NCI-H69 (cell line): ENCODE data around the gene UBN1.

Experiments
- DNase-seq: peaks from one replicate; lab custom pipeline; 2025; lab: John Stamatoyannopoulos, UW

UBN1 gene

GRCh38 chr16:4862639-4863038 is 15.4 kb downstream of the UBN1 start:
- DNase-seq = no peak

GRCh38 chr16:4864728-4865127 is 17.4 kb downstream of the UBN1 start:
- DNase-seq = no peak

DNA sequence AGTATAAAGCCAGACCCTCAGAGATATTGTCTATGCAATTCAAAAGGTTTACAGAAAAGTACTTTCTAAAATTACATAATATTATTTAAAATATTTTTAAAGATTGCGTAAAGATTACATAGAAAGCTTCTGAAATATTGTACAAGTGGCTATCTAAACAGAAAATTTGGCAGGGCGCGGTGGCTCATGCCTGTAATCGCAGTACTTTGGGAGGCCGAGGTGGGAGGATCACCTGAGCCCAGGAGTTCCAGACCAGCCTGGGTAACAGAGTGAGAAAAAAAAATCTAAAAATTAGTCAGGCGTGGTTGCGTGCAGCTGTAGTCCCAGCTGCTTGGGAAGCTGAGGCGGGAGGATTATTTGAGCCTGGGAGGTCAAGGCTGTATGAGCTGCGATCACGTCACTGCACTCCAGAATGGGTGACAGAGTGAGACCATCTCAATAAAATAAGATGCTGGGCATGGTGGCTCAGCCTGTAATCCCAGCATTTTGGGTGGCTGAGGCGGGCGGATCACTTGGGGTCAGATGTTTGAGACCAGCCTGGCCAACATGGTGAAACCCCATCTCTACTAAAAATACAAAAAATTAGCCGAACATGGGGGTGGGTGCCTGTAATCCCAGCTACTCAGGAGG is 18.1 kb downstream of the UBN1 start:
- no peak for DNase-seq

GRCh38 chr16:4866586-4866985 is 19.3 kb downstream of the UBN1 start:
- DNase-seq = no peak

GRCh38 chr16:4868026-4868425 is 20.7 kb downstream of the UBN1 start:
- no peak for DNase-seq

DNA sequence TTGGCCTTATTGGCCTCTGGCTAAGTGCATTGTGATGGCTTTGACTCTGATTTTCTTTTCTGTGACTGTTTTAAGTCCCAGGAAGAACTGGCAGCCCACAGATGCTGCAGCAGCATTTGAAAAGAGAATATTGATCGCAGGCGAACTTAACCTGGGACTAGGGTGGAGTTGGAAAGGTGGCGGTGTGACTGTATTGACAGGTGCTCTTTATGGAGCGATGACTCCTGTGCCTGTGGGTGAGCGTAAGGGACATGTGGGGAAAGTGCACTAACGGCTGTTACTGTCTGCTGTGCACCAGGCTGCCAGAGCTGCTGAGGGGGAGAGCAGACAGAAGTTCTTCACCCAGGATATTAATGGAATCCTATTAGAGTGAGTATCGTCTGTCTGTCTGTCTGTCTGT is 21.3 kb downstream of the UBN1 start:
- DNase-seq = no peak

DNA sequence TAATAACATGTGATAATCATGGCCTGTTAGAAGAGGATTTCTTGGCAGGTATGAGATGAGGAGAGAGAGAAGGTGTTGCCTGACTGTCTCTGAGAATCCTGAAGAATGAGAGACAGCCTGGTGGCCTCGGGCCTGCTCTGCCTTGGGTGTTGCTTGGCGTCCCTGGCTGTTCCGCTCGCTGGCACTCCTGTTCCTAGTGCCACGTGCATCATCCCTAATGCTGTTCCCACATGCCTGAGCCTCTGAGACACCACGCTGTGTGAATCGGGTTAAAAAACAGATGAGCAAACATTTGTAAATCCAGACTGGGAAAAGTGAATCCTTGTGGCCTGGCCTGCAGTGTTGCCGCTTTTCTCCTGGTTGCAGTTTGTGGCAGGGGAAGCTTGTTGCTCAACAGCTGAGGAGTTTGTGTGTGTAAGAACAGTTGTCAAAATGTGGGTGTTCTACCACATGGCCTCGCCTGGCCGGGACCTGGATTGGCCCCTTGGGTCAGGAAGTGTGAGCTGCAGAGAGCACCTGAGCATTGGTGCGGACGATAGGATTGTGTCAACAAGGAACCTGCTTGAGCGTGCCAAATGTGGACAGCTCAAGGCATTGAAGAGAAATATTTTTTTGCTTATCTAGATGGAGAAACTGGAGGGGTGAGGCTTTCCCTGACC is 22.0 kb downstream of the UBN1 start:
- no peak for DNase-seq

DNA sequence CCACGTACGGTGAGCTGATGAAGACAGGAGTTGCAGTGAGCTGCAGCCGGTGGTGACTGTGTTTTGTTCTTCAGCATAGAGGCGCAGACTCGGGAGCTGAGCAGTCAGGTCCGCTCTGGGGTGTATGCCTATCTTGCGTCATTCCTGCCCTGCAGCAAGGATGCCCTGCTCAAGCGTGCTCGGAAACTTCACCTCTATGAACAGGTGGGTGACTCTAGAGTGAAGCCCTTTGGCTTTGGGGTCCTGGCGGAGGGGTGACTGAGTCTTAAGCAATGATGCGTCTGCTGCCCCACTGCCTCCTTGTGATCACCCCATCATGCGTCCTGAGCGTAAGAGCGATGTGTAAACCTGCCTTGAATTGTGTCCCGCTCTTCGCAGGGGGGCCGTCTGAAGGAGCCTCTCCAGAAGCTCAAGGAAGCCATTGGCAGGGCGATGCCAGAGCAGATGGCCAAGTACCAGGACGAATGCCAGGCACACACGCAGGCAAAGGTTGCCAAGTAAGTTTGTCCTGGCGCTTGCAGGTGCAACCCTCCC is 22.9 kb downstream of the UBN1 start:
- no peak for DNase-seq

GRCh38 chr16:4871071-4871470 is 23.8 kb downstream of the UBN1 start:
- no peak for DNase-seq

- DNase-seq = no peak
These were observed 25.8 kb downstream of the UBN1 start for GRCh38 chr16:4873091-4873490.

GRCh38 chr16:4874666-4875065 is 27.4 kb downstream of the UBN1 start:
- no peak for DNase-seq

DNA sequence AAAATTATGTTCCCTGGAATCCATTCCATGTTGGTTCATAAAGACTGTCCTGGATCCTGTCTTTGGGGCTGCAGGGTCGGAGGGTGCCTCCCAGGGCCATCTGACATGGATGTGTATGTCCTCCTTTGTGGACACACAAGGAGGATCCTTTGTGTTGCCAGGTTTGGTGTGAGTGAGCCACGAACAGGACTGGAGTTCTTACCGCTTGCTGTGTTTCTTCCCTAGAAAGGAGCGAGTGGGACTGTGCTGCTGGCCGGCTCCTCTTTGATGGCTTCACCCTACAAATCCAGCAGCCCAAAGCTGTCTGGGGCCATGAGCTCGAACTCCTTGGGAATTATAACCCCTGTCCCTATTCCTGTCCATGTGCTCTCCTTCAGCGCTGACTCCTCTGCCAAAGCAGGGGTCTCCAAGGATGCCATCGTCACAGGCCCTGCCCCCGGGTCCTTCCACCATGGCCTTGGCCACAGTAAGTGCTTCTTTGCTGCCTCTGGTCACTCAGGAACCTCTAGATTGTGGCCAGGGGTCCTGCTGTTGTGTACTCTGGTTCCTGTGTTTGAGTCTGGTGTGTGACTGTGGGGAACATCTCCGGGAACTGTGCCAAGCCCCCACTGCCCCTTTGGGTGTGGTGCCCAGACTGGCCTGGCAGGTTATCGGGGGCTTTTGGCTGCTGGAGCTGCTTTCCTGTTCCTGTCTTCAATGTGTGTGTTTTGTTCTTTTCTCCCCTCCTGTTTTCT is 29.5 kb downstream of the UBN1 start:
- no peak for DNase-seq

DNA sequence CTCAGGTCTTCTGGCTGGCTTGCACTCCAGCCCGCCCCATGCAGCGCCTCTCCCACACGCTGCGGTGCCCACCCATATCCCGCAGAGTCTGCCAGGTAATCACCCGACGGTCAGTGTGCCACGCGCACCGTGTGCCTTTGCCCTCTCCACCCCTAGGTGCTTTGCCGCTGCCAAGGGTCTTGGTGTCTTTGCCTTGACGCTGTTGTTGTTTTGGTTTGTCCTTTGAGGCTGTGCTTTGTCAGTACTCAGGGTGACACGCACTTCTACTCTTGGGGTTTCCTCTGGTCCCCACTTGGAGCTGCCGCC is 30.1 kb downstream of the UBN1 start:
- DNase-seq = no peak

DNA sequence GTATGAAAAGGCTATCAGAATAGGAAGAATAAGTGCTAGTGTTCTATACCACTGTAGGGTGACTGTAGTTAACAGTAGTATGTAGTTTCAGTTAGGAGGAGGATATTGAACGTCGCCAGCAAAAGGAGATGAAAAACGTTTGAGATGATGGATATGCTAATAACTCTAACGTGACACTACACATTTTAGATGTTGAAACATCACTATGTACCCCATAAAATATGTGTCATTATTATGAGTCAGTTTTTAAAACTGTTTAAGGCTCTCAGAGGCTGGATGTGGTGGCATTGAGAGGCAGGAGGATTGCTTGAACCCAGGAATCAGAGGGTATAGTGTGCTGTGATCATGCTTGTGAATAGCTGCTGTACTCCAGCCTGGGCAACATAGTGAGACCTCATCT is 31.8 kb downstream of the UBN1 start:
- DNase-seq = no peak

DNA sequence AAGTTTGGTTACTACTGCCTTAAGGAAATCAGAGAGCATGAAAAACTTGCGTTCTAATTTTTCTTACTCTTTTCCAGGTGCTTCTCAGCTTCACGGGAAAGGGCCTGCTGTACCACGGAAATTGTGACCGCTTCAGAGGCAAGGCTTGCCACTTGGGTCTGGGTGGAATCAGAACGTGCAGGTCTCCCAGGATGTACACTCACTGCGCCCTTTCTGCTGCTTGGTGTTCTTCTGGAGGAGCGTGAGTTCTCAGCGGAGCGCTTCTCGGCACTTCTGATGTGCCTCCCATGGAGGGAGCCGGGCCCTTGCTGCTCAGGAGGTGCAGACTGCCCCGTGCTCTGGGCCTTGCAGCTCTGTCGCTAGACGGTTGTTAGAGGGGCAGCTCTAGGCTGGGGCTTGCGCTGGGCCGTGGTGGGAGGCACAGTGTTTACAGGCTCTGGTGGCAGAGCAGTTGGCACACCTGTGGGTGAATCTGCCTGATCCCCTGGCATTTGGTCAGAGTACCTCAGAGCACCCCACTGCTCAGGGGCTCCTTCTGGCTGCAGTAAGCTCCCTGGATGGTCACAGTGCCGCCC is 32.8 kb downstream of the UBN1 start:
- DNase-seq = no peak

- DNase-seq = peak; percentile 15
These were observed 34.8 kb downstream of the UBN1 start for GRCh38 chr16:4882000-4882632.

DNA sequence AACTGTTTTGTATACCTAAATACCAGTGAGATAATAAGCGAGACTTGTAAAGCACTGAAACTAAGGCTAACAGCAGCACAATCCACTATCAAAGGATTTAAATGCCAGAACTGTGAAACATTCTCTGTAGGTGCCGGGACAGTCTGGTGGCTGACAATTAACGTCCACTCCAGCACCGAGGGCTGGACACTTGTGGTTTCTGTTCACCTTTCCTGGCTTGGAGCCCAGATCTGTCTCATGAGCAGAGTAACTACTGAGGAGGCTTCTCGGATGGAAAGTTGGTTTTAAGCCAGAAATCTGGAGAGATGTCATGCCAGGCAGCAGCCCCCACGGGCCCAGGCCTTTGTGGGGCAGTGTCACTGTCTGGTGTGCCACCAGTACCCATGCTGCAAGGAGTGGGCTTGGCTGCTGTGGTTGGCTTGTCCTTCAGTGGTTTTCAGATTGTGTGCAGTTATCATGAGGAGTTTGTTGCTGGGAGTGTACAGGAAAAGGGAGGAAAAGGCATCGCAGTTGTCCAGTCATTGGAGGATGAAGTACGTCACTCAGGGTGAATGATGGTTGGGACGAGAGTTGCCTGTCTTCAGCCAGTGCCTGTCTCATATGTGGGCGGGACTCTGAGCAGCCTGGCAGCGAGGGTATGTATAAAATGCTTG is 35.5 kb downstream of the UBN1 start:
- DNase-seq = peak; percentile 30

DNA sequence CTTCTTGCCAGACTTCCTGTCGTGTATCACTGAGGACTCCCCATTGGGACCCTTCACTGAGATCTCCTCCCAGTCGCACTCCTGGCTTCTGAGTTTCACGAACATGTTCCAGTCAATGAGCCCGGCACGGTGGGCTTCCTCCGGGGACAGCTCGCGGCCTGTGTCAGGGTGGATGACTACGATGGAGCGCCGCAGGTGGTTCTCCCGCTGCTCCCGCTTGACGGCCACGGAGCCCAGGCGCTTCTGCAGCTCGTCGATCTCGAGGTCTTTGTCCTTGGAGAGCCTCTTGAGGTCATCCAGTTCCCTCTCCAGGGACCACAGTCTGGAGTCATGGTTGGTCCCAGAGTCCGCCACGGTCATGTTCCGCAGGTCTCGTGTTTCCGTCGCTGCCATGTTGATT is 36.2 kb downstream of the UBN1 start:
- DNase-seq = no peak

GRCh38 chr16:4884209-4884608 is 36.9 kb downstream of the UBN1 start:
- no peak for DNase-seq

DNA sequence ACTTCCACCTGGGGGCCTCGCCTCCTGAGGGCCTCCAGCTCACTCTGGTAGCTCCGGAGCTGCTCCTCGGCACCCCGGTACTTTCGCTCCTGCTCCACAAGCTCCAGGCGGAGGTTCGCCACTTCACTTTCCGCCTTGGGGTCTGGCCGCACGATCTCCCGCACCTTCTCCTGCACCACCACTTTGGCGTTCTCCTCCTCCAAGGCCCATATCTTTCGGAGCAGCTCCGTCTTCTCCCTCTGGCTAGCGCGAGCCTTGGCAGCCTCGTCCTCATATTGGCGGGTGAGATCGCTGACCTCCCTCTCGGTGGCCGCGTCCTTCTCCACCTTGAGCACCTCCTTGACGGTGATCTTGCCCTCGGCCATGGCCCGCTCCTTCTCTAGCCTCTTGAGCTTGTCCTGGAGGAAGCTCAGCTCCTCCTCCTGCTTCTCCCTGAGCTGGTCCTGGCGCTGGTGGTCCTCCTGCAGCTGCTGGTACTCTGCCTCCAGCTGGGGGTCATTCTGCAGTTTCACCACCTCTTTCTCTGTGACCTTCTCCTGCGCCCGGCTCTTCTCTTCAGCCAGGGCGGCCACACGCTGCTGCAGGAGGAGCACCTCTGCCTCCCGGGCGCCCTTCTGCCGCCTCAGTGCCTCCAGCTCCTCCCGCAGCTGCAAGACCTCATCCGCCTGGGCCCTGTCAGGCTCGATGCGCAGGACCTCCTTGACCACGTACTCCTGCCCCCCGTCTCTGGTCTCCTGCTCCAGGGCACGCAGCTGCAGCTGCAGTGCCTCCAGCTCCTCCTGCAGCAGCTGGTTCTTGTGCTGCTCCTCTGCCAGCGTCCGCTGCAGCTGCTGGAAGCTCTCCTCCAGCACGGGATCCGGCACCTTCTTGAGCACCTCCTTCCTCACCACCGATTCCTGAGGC is 37.9 kb downstream of the UBN1 start:
- no peak for DNase-seq

DNA sequence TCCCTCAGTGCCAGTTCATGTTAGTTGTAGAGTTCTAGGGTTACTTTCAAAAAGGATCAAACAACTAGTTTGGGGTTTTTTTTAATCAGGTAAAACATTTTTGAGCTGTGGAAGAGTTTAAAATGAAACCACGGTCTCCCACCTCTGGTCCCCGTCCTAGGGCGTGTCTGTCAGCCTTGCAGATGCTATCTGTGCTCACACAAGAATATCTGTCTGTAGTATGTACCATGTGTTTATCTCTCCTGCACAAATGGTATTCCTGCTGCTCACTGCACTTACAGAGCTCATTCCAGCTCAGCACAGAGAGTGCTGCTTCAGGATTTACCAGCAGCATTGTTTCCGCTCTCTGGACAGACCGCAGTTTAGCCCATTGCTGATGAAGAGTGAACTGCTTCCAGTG is 38.9 kb downstream of the UBN1 start:
- no peak for DNase-seq
